HG03575 (cell line): ENCODE results near the gene AK5.

Experiments
- ATAC-seq: cut with Tn5 transposase; IDR thresholded peaks from one replicate; pipeline ENCODE4 v1.9.1; 2021; ENCODE audit not compliant: unreplicated experiment, insufficient number of reproducible peaks, low FRiP score; ENCODE audit errors: extremely low read depth

The AK5 gene

GRCh38 chr1:77281491-77282186 is at the start of gene AK5:
Gene AK5 (plus strand): TSS chr1:77282019. CDS start chr1:77282314, 295 bp downstream.
- ATAC-seq = no peak

DNA sequence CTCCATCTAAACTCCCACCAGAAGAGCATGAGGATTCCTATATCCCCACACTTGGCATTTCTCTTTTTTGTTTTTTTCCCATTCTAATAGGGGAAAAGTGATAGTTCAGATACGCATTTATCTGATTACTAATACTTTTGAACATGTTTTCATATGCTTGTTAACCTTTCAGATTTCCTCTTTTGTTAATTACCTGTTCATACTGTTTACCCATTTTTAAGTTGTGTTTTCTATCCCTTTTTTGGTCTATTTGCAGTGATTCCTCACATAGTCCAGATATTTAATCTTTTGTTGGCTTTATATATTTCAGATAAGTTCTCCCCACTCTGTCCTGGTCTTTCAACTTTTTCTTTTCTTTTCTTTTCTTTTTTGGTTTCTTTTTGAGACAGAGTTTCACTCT is 49.0 kb upstream of the AK5 start:
- ATAC-seq = no peak

DNA sequence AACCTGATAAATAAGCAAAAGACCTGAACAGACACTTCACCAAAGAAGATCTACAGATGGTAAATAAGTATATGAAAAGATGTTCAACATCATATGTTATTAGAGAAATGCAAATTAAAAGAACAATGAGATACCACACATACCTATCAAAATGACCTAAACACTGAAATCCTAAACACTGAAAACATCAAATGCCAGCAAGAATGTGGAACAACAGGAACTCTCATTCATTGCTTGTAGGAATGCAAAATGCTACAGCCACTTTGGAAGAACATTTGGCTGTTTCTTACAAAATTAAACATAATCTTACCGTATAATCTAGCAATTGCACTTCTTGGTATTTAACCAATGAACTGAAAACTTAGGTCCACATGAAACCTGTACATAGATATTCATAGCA is 47.7 kb upstream of the AK5 start:
- ATAC-seq = no peak

GRCh38 chr1:77234943-77235342 is 46.9 kb upstream of the AK5 start:
- ATAC-seq = no peak

DNA sequence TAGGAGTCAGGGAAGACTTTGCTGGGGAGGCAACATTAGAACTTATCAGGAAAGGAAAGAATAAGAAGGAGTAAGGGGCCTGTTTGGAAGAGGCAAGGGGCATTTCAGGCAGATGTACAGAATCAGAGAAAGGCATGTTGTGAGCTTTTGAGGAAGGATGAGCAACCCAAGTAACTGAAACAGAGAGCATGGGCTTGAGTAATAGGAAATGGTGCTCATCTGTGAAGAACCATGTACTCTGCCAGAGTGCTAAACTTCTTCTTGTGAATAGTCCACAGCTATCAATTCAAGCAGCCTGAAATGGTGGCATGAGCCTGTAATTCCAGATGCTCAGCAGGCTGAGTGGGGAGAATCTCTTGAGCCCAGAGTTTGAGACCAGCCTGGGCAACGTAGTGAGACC is 43.4 kb upstream of the AK5 start:
- ATAC-seq = no peak

GRCh38 chr1:77239311-77239710 is 42.5 kb upstream of the AK5 start:
- no peak for ATAC-seq

DNA sequence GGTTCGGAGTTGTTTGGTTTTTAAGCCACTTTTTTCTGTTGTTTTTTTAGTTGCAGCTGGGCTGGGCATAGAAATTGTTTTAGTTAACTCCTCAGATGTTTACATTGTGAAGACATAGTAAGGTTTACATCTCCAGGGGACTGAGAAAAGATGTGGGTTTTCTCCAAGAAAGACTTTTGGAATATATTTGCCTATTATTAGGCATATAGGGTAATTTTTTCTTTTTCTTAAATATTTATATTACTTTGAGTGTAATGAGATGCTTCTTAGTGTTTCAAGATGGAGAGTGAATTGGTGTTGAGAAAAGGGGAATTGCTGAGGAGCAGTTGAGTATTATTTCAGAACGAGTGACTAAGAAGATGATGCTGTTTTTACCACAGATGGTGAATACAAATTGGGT is 36.0 kb upstream of the AK5 start:
- ATAC-seq = no peak

GRCh38 chr1:77250126-77250525 is 31.7 kb upstream of the AK5 start:
- no peak for ATAC-seq

DNA sequence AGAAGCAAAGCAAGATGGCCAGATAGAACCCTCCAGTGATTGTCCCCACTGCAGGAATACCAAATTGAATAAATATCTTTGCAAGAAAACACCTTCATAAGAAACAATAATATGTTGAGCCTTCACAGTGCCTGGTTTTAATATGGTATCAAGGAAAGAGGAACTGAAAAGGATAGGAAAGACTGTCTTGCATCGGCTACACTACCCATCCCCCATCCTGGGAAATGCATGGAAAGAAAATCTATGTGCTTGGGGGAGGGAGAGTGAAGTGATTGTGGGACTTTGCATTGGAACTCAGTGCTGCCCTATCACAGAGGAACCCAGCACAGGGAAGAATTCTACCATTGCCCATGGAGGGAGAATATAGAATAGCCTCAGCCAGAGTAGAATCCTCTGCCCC is 28.6 kb upstream of the AK5 start:
- no peak for ATAC-seq

DNA sequence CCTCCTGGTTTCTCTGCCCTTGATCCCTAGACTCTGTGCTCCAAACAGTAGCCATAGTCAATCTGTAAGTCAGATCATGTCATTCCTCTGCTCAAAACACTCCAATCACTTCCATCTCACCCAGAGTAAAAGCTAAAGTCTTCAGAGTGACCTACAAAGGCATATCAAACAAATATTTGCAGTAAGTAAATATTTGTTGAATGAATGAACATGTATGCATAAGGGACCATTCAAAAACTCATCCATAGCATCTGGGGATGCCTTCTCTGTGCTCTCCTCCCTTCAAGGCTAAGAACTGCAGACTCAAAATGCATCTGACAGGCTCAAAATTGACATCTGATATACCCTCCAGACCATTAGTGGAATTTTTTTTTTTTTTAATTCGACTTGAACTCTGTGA is 18.1 kb upstream of the AK5 start:
- no peak for ATAC-seq

GRCh38 chr1:77265180-77265579 is 16.6 kb upstream of the AK5 start:
- no peak for ATAC-seq

DNA sequence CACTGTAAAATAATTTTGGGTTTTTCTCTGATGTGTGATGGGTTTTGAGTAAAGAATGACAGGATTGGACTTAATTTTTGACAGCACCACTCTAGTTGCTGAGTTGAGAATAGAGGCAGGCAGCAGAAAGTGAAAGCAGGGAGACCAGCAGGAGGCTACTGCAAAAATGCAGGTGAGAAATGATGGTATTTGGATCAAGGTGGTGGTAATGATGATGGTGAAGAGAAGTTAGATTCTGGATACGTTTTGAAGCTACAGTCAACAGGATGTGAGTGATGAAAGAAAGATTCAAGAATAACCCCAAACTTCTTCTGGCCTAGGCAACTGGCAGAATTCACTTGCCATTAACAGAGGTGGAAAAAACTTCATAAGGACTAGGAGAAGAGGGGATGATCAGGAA is 14.8 kb upstream of the AK5 start:
- no peak for ATAC-seq

DNA sequence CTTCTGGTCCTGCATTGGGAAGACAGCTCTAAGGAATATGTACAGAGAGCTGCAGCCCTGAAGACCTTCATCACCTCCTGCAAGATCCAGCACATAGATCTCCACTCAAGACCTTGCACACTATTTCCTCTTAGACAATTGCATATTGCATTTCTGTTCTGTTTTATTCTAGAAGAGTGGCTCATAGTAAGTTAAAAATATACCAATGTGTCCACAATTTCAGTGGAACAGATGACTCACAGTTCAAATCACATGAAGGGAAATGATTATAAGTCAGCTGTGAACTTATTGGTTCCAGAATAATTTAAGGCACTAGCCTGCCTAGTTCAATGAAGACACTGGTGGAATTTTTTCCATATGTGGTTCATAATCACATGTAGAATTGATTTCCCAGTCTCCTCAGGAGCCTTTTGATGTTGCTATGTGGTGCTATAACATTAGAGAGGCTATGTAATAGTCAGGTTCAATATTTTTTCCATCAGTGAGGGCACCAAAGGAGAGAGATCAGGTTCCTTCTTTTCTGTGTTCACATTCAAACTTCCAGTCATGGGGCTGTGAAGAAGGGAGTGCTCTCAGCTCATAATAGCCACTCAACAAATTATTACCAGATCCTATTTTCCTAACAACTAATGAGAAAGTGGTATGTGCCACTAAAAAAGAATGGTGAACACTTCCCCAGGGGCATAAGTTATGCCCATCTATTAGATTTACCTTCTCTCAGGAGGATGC is 9.8 kb upstream of the AK5 start:
- ATAC-seq = no peak

GRCh38 chr1:77273891-77274290 is 7.9 kb upstream of the AK5 start:
- no peak for ATAC-seq

DNA sequence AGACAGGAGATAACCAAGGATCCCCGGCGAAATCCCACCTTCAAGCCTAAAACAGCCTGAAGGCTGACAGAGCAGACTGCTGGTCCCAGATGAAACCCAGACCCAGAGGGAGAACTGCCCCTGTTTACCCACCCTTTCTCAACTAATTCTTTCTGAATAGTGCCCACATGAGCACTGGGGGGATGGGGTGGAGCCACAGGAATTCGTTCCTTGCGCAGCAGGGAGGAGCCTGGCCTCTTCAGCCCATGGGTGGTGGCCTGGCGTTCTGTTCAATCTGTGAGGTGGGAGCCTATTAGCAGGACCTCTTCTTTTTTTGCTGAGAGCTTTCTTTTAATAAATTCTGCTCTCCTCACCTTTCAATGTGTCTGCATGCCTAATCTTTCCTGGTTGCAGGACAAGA is 6.6 kb upstream of the AK5 start:
- no peak for ATAC-seq

GRCh38 chr1:77276941-77277340 is 4.9 kb upstream of the AK5 start:
- ATAC-seq = no peak

- no peak for ATAC-seq
Measured at GRCh38 chr1:77279929-77280328, 1.9 kb upstream of the AK5 start.

GRCh38 chr1:77280962-77281361 is 857 bp upstream of the AK5 start:
- no peak for ATAC-seq

- no peak for ATAC-seq
Measured at GRCh38 chr1:77282187-77282865, 507 bp downstream of the AK5 start.

DNA sequence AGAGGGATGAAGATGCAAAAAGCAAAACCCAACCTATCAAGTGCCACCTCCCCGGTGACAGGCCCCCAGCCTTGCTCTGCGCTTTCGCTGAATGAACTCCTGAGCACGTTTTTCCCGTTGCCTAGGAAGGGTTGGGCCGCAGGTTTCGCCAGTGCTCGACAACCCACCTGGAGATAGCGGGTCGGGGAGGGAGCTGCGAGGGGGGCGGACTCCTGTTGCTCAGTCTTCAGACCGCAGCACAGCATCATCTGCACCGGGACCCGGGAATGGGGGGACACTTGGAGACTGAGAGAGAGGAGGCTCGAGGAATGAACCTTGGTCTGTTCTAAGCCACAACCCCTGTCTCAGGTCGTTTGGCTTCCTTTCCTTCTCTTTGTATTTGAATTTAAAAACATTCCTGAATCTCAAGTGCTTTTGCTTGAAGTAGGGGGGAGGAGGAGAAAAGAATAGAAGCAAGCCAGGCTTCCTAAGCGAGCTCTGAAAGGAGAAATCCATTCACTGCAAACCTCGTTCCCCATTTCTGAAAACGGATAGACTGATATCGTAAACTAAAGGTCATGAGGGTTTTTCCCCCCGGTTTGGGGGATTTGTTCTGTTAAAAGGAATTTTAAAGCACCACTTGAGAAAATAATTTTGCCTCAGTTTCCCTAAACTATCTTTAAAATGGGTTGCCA is 1.2 kb downstream of the AK5 start:
- ATAC-seq = no peak
